GM18867 (cell line): Measurements from ENCODE around the gene MDFI.

Experiments
- ATAC-seq: cut with Tn5 transposase; IDR thresholded peaks from one replicate; pipeline ENCODE4 v1.9.1; 2021; ENCODE audit warnings: mild to moderate bottlenecking, moderate library complexity; ENCODE audit not compliant: unreplicated experiment

Gene MDFI

DNA sequence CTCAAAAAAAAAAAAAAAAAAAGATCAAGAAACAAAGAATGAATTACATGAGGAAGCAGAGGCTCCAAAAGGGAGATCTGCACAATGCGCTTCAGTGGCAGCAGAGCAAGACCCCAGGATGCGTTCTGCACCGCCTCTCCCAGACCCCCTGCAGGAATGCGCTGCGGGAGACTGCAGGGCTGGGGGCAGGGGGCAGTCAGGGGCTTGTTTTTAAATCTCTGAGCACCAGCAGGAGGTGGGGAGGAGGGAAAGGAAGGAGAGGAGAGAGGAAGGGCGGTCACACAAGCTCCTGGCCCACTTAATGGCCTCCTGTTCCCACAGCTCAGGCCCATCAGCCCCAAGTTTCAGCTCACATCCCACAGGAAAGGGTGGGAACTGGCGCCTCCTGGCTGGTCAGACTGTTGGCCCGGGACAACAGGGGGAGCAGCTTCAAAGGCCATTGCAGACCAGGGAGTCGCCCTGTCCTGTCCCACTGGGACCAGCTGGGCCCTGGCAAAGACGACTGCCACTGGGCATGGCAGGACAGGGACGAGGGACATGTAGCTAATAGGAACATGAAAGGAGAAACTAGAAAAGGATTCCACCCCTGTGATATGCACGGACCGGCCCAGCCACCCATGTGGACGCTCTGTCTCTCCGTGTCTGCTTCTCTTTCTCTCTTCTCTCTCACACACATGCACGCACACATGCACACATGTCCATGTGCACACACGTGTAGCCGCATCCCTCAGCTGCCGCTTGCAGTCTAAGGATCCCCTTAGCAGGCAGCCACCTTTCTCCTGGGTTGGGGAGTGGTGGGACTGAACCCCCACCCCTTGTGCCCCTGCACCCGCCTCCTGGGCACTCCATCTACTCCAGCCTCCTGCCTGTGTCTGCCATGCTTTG is 62.4 kb downstream of the MDFI start:
- ATAC-seq: no peak

DNA sequence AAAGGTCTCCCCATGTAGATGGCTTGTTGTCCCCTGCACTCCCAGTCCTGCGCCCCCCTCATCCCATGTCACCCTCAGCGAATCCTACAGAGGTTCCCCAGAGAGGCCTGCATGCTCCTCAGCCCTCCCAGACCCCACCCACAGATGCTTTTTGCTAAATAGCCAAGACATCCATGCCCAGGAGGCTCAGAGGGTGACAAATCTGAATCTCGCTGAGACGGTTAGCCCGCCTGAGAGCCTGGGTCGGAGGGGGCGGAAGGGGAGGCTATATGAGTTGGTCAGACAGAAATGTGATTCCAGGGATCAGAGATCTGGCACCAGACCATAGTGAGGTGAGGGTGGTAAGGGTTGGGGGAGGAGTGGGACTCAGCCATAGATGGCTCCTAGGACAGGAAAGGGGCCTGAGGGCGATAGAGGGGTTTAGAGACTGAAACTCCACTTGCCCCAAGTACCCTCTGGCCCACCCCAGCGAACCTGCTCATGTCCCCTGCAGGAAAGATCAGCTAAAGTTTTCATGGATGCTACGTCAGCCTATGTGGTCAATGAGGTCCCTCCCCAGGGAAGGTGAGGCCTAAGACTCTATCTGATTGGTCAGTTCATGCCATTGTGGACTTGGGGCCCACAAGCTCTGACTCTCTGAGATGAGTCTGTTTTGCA is 63.9 kb downstream of the MDFI start:
- ATAC-seq: no peak

DNA sequence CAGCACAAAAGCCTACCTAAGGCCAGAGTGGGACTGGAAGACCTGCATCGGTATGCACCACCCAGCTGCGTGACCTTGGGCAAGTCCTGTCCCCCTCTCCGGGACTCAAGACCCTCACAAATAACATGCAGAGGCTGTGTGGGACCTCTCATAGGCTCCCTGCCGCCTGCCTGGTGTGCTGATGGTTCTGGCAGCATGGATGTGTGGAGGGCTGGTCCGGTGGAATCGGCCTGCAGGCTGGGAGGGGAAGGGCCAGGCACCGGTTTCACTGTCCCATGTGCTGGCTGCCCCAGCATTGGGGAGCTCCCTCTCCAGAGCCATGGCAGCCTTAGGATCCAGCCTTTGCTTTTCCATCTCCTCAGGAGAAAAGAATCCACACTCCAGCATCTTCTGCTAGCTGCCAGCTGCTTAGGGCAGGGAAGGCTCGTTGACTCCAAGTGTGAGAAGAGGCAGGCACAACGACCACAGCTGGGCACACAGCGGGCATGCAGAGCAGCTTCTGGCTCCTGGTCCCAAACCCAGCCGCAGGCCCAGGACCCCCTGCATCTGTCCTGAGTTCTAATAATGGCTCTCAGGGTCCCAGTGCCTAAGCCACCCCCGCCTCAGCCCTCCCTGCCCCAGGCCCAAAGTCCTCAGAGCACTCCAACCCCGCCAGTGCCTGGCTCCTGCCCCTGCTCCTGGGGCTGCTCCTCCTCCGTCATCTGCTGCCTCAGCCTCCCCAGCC is 64.7 kb downstream of the MDFI start:
- no peak for ATAC-seq
